ENCODE data around the gene DHRS1.

GRCh38 chr14:24258119-24258518 lies 41.5 kb downstream of the DHRS1 start:
- TF ChIP-seq CTCF (IDR thresholded peaks at IDR 0.05; ENCODE audit: insufficient read depth, low read depth, low read length) (no peak), EZH2 (IDR thresholded peaks at IDR 0.05; ENCODE audit: insufficient read depth, low read length) (no peak)

Measured in astrocyte (in vitro differentiated cells and primary cell).